PC-9 (cell line): ENCODE data around the gene NFIA. TPM values are rescaled to one million over a fixed set of nuclear protein-coding genes. Genes with fewer than 3 reads are reported as not detected.
"Not testable (repeated sequence)": the region's sequence is repeated elsewhere in the genome, so short reads cannot be mapped to it uniquely, and the experiment has no call there.

Experiments
- BruUV-seq: library from RNA; stranded (reverse); fragments of 400-500 nt; replicated peaks from 2 replicates; lab custom pipeline; 2021; lab: Mats Ljungman, UMichigan
- CTCF ChIA-PET: fragments of 300-600 bp; sonication (Branson Sonifier 250); formaldehyde crosslinking; loops from one replicate; lab custom pipeline; 2022; ENCODE audit warnings: antibody characterized with exemption; lab: Charles Lee
- POLR2A ChIA-PET: fragments of 300-600 bp; sonication (Branson Sonifier 250); formaldehyde crosslinking; loops from one replicate; lab custom pipeline; 2022; ENCODE audit warnings: antibody characterized with exemption; ENCODE audit not compliant: unreplicated experiment; lab: Charles Lee
- DNase-seq, 2 experiments: peaks; one replicate each; pipeline versions ENCODE4 v3.0.0 to v3.0.0-alpha.2; 2015 to 2022; ENCODE audit warnings: mixed read lengths in 1 of 2
- H2AFZ ChIP-seq: fragments of 200-600 bp; sonication (generic); 2 replicates; pipeline ENCODE4 v1.8.1; 2017; ENCODE audit warnings: antibody characterized with exemption
- H3F3A ChIP-seq: fragments of 200-600 bp; sonication (generic); 2 replicates; pipeline ENCODE4 v1.8.1; 2017; ENCODE audit warnings: antibody characterized with exemption, mild to moderate bottlenecking, low read depth; ENCODE audit not compliant: insufficient read depth
- H3K27ac ChIP-seq: fragments of 200-600 bp; sonication (generic); 2 replicates; pipeline ENCODE4 v1.6.1; 2016; ENCODE audit warnings: mixed run types
- H3K27me3 ChIP-seq: fragments of 200-600 bp; sonication (generic); 2 replicates; pipeline ENCODE4 v1.6.1; 2016; ENCODE audit warnings: low read depth, mixed run types; ENCODE audit not compliant: insufficient read depth
- H3K36me3 ChIP-seq: fragments of 200-600 bp; sonication (generic); 2 replicates; pipeline ENCODE4 v1.6.1; 2016; ENCODE audit warnings: low read depth, mixed run types
- H3K4me1 ChIP-seq: fragments of 200-600 bp; sonication (generic); replicated peaks from 2 replicates; pipeline ENCODE4 v1.6.1; 2016; ENCODE audit warnings: mixed run types; ENCODE audit not compliant: insufficient read depth
- H3K4me2 ChIP-seq: fragments of 200-600 bp; sonication (generic); 2 replicates; pipeline ENCODE4 v1.6.1; 2017; ENCODE audit warnings: mixed run types
- H3K4me3 ChIP-seq: fragments of 200-600 bp; sonication (generic); 2 replicates; pipeline ENCODE4 v1.6.1; 2016; ENCODE audit warnings: mixed run types
- H3K79me2 ChIP-seq: fragments of 200-600 bp; sonication (generic); 2 replicates; pipeline ENCODE4 v1.6.1; 2017; ENCODE audit warnings: low read depth, mixed run types
- H3K9me2 ChIP-seq: fragments of 200-600 bp; sonication (generic); 2 replicates; pipeline ENCODE4 v1.8.1; 2017; ENCODE audit warnings: mild to moderate bottlenecking; ENCODE audit not compliant: insufficient read depth
- H3K9me3 ChIP-seq: fragments of 200-600 bp; sonication (generic); 2 replicates; pipeline ENCODE4 v1.8.1; 2016; ENCODE audit warnings: low read depth; ENCODE audit not compliant: insufficient read depth
- H4K20me1 ChIP-seq: fragments of 200-600 bp; sonication (generic); 2 replicates; pipeline ENCODE4 v1.8.1; 2017; ENCODE audit not compliant: insufficient read depth
- EZH2 ChIP-seq: fragments of 200-600 bp; sonication (generic); IDR thresholded peaks from 2 replicates; pipeline ENCODE4 v1.8.0; 2017; ENCODE audit warnings: antibody characterized with exemption, low read depth
- intact Hi-C: fragments of 100-400 bp; cut with micrococcal nuclease; formaldehyde crosslinking; loops from one replicate; pipeline ENCODE4 v1.10.0; 2022; ENCODE audit not compliant: unreplicated experiment
- total RNA-seq: library from RNA; stranded (reverse); gene quantifications from 2 replicates; pipeline ENCODE4 v1.2.3, GENCODE V29; 2021
- TF ChIP-seq, protein P1 (sequence below): fragments of 200-600 bp; sonication (generic); conservative IDR thresholded peaks from 2 replicates; pipeline ENCODE4 v1.6.1; 2017; ENCODE audit warnings: mixed run types, antibody characterized with exemption, mild to moderate bottlenecking, moderate library complexity

NFIA gene
- total RNA-seq, 1 experiment from 2014 or later: 26.7 TPM

DNA sequence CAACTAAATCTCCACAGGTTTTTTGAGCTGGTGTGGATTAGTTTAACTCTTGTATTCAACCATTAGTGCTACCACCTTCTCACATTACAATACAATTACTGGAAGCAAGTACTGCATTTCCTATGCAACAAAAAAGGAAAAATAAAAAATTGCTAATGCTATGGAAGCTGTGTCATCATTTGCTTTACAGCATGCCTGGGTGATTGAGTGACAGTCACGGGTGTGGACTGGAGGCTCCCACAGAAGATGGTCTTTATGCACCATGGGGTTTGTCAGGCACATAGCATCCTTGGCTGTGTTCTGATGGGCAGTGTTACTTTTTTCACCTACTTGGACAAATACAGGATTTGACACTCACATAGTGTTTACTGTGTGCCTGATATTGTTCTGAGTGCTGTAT, 380.3 kb downstream of the NFIA start:
- intact Hi-C loops: no loop called here
- no peaks in the 10 kb centered on the region for H3K79me2 ChIP-seq
- ChIA-PET CTCF (no interaction called here), POLR2A (no interaction called here)
- H3K27ac ChIP-seq: no peak overlapping the region
- no peaks in the 10 kb centered on the region for H3K27me3 ChIP-seq
- H3F3A ChIP-seq: no peaks in the 10 kb centered on the region
- H3K9me3 ChIP-seq: no peaks in the 10 kb centered on the region
- H2AFZ ChIP-seq: no peak overlapping the region
- BruUV-seq: no TSS peak
- no peak overlapping the region for H3K4me2 ChIP-seq
- no peaks in the 10 kb centered on the region for H3K9me2 ChIP-seq
- no peaks in the 10 kb centered on the region for H4K20me1 ChIP-seq
- TF ChIP-seq EZH2: no peak
- TF ChIP-seq, protein P1, sequence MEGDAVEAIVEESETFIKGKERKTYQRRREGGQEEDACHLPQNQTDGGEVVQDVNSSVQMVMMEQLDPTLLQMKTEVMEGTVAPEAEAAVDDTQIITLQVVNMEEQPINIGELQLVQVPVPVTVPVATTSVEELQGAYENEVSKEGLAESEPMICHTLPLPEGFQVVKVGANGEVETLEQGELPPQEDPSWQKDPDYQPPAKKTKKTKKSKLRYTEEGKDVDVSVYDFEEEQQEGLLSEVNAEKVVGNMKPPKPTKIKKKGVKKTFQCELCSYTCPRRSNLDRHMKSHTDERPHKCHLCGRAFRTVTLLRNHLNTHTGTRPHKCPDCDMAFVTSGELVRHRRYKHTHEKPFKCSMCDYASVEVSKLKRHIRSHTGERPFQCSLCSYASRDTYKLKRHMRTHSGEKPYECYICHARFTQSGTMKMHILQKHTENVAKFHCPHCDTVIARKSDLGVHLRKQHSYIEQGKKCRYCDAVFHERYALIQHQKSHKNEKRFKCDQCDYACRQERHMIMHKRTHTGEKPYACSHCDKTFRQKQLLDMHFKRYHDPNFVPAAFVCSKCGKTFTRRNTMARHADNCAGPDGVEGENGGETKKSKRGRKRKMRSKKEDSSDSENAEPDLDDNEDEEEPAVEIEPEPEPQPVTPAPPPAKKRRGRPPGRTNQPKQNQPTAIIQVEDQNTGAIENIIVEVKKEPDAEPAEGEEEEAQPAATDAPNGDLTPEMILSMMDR: no peak
- H3K36me3 ChIP-seq: no peaks in the 10 kb centered on the region
- no peaks in the 10 kb centered on the region for H3K4me1 ChIP-seq
- no peak overlapping the region for H3K4me3 ChIP-seq
- DNase-seq: no peak

DNA sequence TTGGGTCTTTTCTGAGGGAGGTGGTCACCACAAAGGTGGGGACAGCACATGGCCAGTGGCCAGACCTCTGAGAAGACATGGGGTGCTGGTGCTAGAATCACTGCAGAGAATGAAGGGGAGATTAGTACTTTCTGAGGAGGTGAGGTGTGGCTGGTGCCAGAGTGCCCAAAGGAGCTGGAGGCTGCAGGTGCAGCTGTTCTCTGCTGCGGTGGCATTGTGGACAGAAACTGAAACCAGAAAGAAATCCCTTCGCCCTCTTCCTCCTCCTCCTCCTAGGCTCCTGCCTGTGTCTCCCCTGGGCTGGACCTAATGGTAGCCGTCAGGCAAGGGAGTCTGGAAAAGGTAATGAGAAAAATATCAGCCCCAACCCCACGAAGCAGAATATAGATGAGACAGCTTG, 380.9 kb downstream of the NFIA start:
- ChIA-PET CTCF (no interaction called here), POLR2A (no interaction called here)
- H3K27me3 ChIP-seq: no peaks in the 10 kb centered on the region
- TF ChIP-seq EZH2: no peak
- TF ChIP-seq, protein P1: no peak
- H2AFZ ChIP-seq: no peak overlapping the region
- no peaks in the 10 kb centered on the region for H3K79me2 ChIP-seq
- H3K36me3 ChIP-seq: no peaks in the 10 kb centered on the region
- no peaks in the 10 kb centered on the region for H3K9me2 ChIP-seq
- H4K20me1 ChIP-seq: no peaks in the 10 kb centered on the region
- no peaks in the 10 kb centered on the region for H3F3A ChIP-seq
- no peak overlapping the region for H3K4me2 ChIP-seq
- H3K27ac ChIP-seq: no peak overlapping the region
- no peak for DNase-seq
- H3K9me3 ChIP-seq: no peaks in the 10 kb centered on the region
- H3K4me1 ChIP-seq: no peaks in the 10 kb centered on the region
- intact Hi-C loops: no loop called here
- H3K4me3 ChIP-seq: no peak overlapping the region
- BruUV-seq: no TSS peak

DNA sequence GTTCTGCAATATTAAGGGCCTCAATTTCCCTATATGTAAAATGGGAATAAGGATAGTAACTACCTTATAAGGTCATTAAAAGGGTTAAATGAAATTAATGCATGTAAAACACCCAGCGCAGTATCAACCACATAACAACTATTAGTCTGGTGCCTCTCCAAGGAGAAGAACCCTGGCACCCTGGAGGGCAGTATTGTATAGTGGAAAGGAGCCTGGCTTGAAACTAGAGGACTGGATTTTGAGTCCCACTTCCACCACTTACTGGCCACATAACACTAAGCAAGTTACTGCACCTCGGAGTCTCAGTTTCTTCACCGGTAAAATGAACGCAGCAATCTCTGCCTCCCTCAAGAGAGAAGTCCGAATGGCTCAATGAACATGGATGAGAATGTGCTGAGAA, 385.5 kb downstream of the NFIA start:
- H3F3A ChIP-seq, CTCF ChIA-PET, BruUV-seq, H3K79me2 ChIP-seq, H3K27ac ChIP-seq, H3K4me3 ChIP-seq, POLR2A ChIA-PET, H3K9me2 ChIP-seq, H3K36me3 ChIP-seq, H3K4me1 ChIP-seq, H3K4me2 ChIP-seq, H3K27me3 ChIP-seq, H3K9me3 ChIP-seq, H4K20me1 ChIP-seq, intact Hi-C loops, DNase-seq, H2AFZ ChIP-seq: not testable (repeated sequence)

DNA sequence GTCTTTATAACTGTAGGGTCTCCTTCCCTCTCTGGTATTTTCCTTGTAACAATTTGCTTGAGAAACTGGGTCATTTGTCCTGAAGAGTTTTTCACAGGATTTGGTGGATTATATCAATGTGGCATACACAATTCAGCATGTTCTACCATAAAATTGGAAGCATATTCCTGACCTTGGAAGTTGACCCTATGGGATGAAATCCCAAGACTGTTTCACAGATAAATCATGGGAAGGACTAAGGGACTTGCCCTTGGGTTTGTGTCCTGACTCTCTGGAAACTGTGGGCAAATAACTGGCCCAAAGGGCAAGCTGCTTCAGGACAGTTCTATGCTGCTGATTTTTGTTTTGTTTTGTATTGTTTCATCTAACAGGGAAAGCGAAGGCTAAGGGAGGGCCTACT, 387.0 kb downstream of the NFIA start:
- POLR2A ChIA-PET: no interaction called here
- no peaks in the 10 kb centered on the region for H3K4me1 ChIP-seq
- H3K9me3 ChIP-seq: no peaks in the 10 kb centered on the region
- no peaks in the 10 kb centered on the region for H3K79me2 ChIP-seq
- no peaks in the 10 kb centered on the region for H3K27me3 ChIP-seq
- intact Hi-C loops: no loop called here
- no peak overlapping the region for H2AFZ ChIP-seq
- H3K4me3 ChIP-seq: no peak overlapping the region
- H3K27ac ChIP-seq: no peak overlapping the region
- no peaks in the 10 kb centered on the region for H3F3A ChIP-seq
- no peaks in the 10 kb centered on the region for H3K9me2 ChIP-seq
- no TSS peak for BruUV-seq
- CTCF ChIA-PET: no interaction called here
- TF ChIP-seq, protein P1: no peak
- no peak for TF ChIP-seq EZH2
- no peak for DNase-seq
- H3K36me3 ChIP-seq: no peaks in the 10 kb centered on the region
- no peaks in the 10 kb centered on the region for H4K20me1 ChIP-seq
- H3K4me2 ChIP-seq: no peak overlapping the region
